Neural cell (in vitro differentiated cells): ENCODE data around the gene CCDC182. TPM values are rescaled to one million over a fixed set of nuclear protein-coding genes. Genes with fewer than 3 reads are reported as not detected.
A peak's percentile ranks its signal among the peaks of the same experiment; 100 is the strongest.

Experiments
- H2AFZ ChIP-seq: fragments of 200-600, 300-800 bp; sonication (generic), shearing (Covaris generic); 2 replicates; pipeline ENCODE4 v1.6.0; 2014; ENCODE audit warnings: low read depth, mild to moderate bottlenecking, antibody characterized with exemption, low read length, moderate library complexity
- H3F3A ChIP-seq: fragments of 200-600 bp; shearing (Covaris generic); 2 replicates; pipeline ENCODE4 v1.6.1; 2016; ENCODE audit warnings: mild to moderate bottlenecking, moderate library complexity, mixed read lengths, antibody characterized with exemption, low read length; ENCODE audit not compliant: insufficient read depth, poor library complexity, severe bottlenecking
- H3K27ac ChIP-seq: fragments of 200-600, 300-800 bp; sonication (generic), shearing (Covaris generic); 2 replicates; pipeline ENCODE4 v1.5.1; 2014; ENCODE audit warnings: mild to moderate bottlenecking, low read length, moderate library complexity
- H3K27me3 ChIP-seq: fragments of 300-800, 200-600 bp; sonication (generic), shearing (Covaris generic); 2 replicates; pipeline ENCODE4 v1.6.0; 2014; ENCODE audit warnings: mild to moderate bottlenecking, low read depth, low read length, moderate library complexity; ENCODE audit not compliant: insufficient read depth
- H3K36me3 ChIP-seq: fragments of 300-800, 200-600 bp; sonication (generic), shearing (Covaris generic); 2 replicates; pipeline ENCODE4 v1.5.1; 2014; ENCODE audit warnings: mild to moderate bottlenecking, antibody characterized with exemption, low read length, moderate library complexity; ENCODE audit not compliant: insufficient read depth
- H3K4me2 ChIP-seq: fragments of 300-800, 200-600 bp; sonication (generic), shearing (Covaris generic); 2 replicates; pipeline ENCODE4 v1.6.0; 2014; ENCODE audit warnings: mild to moderate bottlenecking, low read length
- H3K4me3 ChIP-seq: fragments of 300-800, 200-600 bp; sonication (generic), shearing (Covaris generic); 2 replicates; pipeline ENCODE4 v1.5.1; 2014; ENCODE audit warnings: mild to moderate bottlenecking, low read length, moderate library complexity
- H3K79me2 ChIP-seq: fragments of 200-600 bp; shearing (Covaris generic); replicated peaks from 2 replicates; pipeline ENCODE4 v1.6.0; 2014; ENCODE audit warnings: mild to moderate bottlenecking, low read length, moderate library complexity; ENCODE audit not compliant: insufficient read depth
- H3K9ac ChIP-seq: fragments of 300-800, 200-600 bp; sonication (generic), shearing (Covaris generic); 2 replicates; pipeline ENCODE4 v1.6.1; 2016; ENCODE audit warnings: mild to moderate bottlenecking, low read length, mixed read lengths
- H3K9me2 ChIP-seq: fragments of 200-600 bp; shearing (Covaris generic); 2 replicates; pipeline ENCODE4 v1.6.1; 2016; ENCODE audit warnings: mild to moderate bottlenecking, low read length, mixed read lengths; ENCODE audit not compliant: insufficient read depth
- H3K9me3 ChIP-seq: fragments of 200-600, 300-800 bp; sonication (generic), shearing (Covaris generic); 2 replicates; pipeline ENCODE4 v1.6.1; 2016; ENCODE audit warnings: mild to moderate bottlenecking, mixed run types, low read length, moderate library complexity, mixed read lengths
- H4K20me1 ChIP-seq: fragments of 200-600 bp; shearing (Covaris generic); 2 replicates; pipeline ENCODE4 v1.6.1; 2016; ENCODE audit warnings: mild to moderate bottlenecking, mixed run types; ENCODE audit not compliant: insufficient read depth
- CTCF ChIP-seq: fragments of 450-650 bp; IDR thresholded peaks from 2 replicates; pipeline ENCODE4 v1.5.1; 2014; ENCODE audit warnings: antibody characterized with exemption, mild to moderate bottlenecking, moderate library complexity; ENCODE audit not compliant: poor library complexity, severe bottlenecking
- EP300 ChIP-seq: fragments of 450-650 bp; conservative IDR thresholded peaks from 2 replicates; pipeline ENCODE4 v1.6.1; 2014; ENCODE audit warnings: antibody characterized with exemption, mild to moderate bottlenecking, moderate library complexity; ENCODE audit not compliant: poor library complexity, severe bottlenecking
- EZH2 ChIP-seq: fragments of 200-600, 300-800 bp; shearing (Covaris generic), sonication (generic); IDR thresholded peaks from 2 replicates; pipeline ENCODE4 v1.6.1; 2014; ENCODE audit warnings: antibody characterized with exemption, low read length, borderline replicate concordance, mild to moderate bottlenecking; ENCODE audit not compliant: insufficient read depth, poor library complexity, severe bottlenecking
- MXI1 ChIP-seq: fragments of 450-650 bp; conservative IDR thresholded peaks from 2 replicates; pipeline ENCODE4 v1.6.1; 2014; ENCODE audit warnings: antibody characterized with exemption, mild to moderate bottlenecking; ENCODE audit not compliant: poor library complexity, severe bottlenecking
- POLR2AphosphoS5 ChIP-seq: IDR thresholded peaks from 2 replicates; pipeline ENCODE4 v1.6.1; 2012
- RAD21 ChIP-seq: fragments of 450-650 bp; conservative IDR thresholded peaks from 2 replicates; pipeline ENCODE4 v1.6.1; 2014; ENCODE audit warnings: antibody characterized with exemption, mild to moderate bottlenecking, moderate library complexity
- REST ChIP-seq: IDR thresholded peaks from 2 replicates; pipeline ENCODE4 v1.6.1; 2012; ENCODE audit warnings: borderline replicate concordance
- SMC3 ChIP-seq: fragments of 450-650 bp; conservative IDR thresholded peaks from 2 replicates; pipeline ENCODE4 v1.6.1; 2014; ENCODE audit warnings: antibody characterized with exemption, mild to moderate bottlenecking, moderate library complexity; ENCODE audit not compliant: poor library complexity
- TAF1 ChIP-seq: IDR thresholded peaks from 2 replicates; pipeline ENCODE4 v1.6.1; 2012; ENCODE audit warnings: low read depth
- polyA plus RNA-seq: library from polyadenylated mRNA; depleted of rRNA; stranded (reverse); fragments of >200 nt; gene quantifications from 2 replicates; pipeline ENCODE4 v1.2.3, GENCODE V29; 2014

The CCDC182 gene
- polyA plus RNA-seq, 1 donor from 2014 or later: not detected

GRCh38 chr17:57723427-57724025 is 21.6 kb downstream of the CCDC182 start:
- no peaks in the 10 kb centered on the region for H3K36me3 ChIP-seq
- no peak overlapping the region for H3K4me2 ChIP-seq
- no peak overlapping the region for H2AFZ ChIP-seq
- no peaks in the 10 kb centered on the region for H3K79me2 ChIP-seq
- TF ChIP-seq SMC3: no peak
- no peaks in the 10 kb centered on the region for H3K9me3 ChIP-seq
- peak overlapping the region; percentile 35 for H3K4me3 ChIP-seq
- no peaks in the 10 kb centered on the region for H4K20me1 ChIP-seq
- H3F3A ChIP-seq: no peaks in the 10 kb centered on the region
- H3K27ac ChIP-seq: peak overlapping the region; percentile 55
- H3K9ac ChIP-seq: peak overlapping the region; percentile 34
- H3K9me2 ChIP-seq: no peaks in the 10 kb centered on the region
- no peaks in the 10 kb centered on the region for H3K27me3 ChIP-seq

- Histone ChIP-seq H3K4me2 (no peak overlapping the region), H3K79me2 (no peaks in the 10 kb centered on the region), H3K9me2 (no peaks in the 10 kb centered on the region), H3K9ac (no peak overlapping the region), H3K9me3 (no peaks in the 10 kb centered on the region), H3K4me3 (no peak overlapping the region), H3K27ac (no peak overlapping the region), H3K27me3 (no peaks in the 10 kb centered on the region), H2AFZ (no peak overlapping the region), H3K36me3 (no peaks in the 10 kb centered on the region), H3F3A (no peaks in the 10 kb centered on the region), H4K20me1 (no peaks in the 10 kb centered on the region)
- TF ChIP-seq CTCF (no peak), POLR2AphosphoS5 (no peak), EP300 (no peak), EZH2 (no peak), SMC3 (no peak), TAF1 (no peak), MXI1 (no peak), RAD21 (no peak), REST (no peak)
These were observed 22.4 kb downstream of the CCDC182 start for GRCh38 chr17:57722704-57723043.
